DMS53 (cell line): Measurements from ENCODE around the gene POLG2.
"Not testable (repeated sequence)": the region's sequence is repeated elsewhere in the genome, so short reads cannot be mapped to it uniquely, and the experiment has no call there.

Experiments used
- DNase-seq: peaks from one replicate; lab custom pipeline; 2025; lab: John Stamatoyannopoulos, UW

The POLG2 gene

DNA sequence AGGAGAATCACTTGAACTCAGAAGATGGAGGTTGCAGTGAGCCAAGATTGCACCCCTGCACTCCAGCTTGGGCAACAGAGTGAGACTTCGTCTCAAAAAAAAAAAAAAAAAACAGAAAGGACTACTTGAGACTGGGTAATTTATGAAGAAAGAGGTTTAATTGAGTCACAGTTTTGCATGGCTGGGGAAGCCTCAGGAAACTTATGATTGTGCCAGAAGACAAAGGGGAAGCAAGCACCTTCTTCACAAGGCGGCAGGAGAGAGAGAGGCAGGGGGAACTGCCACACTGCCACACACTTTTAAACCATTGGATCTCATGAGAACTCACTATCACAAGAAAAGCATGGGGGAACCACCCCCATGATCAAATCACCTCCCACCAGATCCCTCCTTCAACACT lies 56.9 kb downstream of the POLG2 start:
- DNase-seq, result no peak

DNA sequence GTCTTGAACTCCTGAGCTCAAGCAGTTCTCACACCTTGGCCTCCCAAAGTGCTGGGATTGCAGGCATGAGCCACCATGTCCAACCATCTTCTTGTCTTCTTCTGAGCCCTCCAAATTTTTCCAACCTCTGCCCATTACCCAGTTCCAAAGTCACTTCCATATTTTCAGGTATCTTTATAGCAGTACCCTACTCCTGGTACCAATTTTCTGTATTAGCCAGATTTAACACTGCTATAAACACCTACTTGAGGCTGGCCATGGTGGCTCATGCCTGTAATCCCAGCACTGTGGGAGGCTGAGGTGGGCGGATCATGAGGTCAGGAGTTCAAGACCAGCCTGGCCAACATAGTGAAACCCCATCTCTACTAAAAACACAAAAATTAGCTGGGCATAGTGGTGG lies 57.3 kb downstream of the POLG2 start:
- not testable (repeated sequence) for DNase-seq

GRCh38 chr17:64437944-64438525 lies 58.8 kb downstream of the POLG2 start:
- peak; percentile 19 for DNase-seq

- DNase-seq, result no peak
Measured at GRCh38 chr17:64431534-64431933, 65.3 kb downstream of the POLG2 start.

DNA sequence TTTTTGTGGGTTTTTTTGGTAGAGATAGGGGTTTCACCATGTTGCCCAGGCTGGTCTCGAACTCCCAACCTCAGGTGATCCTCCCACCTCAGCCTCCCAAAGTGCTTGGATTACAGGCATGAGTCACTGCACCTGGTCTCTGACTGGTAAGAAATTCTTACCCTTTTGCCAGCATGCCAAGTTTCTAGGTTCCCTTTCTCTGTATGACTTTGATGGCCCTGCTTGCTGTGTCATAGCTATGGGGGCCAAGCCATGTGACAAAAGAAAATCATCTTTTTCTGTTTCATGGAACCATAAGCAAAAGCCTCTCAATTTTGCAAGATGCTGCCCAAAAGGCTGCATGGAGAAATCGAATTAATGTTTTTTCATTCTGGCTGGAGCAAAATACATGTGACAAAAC lies 66.8 kb downstream of the POLG2 start:
- DNase-seq, result not testable (repeated sequence)

DNA sequence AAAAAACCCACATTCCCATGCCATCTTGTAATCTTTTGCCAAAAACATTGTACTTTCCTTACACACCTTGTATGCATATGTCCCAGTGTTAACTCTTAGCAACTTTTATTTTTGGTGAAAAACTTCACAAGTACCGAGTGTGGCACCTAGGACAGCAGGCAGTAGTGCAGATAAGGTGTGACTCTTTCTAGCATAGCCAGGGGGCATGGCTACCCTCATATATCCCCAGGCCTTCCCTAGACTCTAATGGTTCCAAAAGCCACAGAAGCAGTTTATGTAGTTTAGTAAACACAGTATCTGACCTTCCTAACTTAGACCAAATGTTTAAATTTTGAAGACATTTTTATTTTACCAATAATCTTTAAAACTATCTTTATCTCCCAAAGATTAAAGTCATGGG lies 68.4 kb downstream of the POLG2 start:
- no peak for DNase-seq
